Psoas muscle (tissue), 8 donors: ENCODE data around the gene UCKL1. TPM values are rescaled to one million over a fixed set of nuclear protein-coding genes. Genes with fewer than 3 reads are reported as not detected.
"Not testable (repeated sequence)": the region's sequence is repeated elsewhere in the genome, so short reads cannot be mapped to it uniquely, and the experiment has no call there.

Experiments
- ATAC-seq, 4 donors: fragments of 200-7000 bp; cut with Tn5 transposase; one replicate each; pipeline ENCODE4 v1.9.1; 2020; ENCODE audit warnings: moderate library complexity in 3 of 4, mild to moderate bottlenecking in 2 of 4
- DNase-seq, 2 donors: peaks; one replicate each; pipeline ENCODE4 v3.0.0-alpha.2; 2020
- H3K27ac ChIP-seq: fragments of 200-600 bp; one replicate; pipeline ENCODE4 v1.8.0; 2022
- H3K27me3 ChIP-seq, 3 donors: fragments of 200-600 bp in 1 of 3; one replicate each; pipeline versions ENCODE4 v1.6.1 to v1.8.0; 2013 to 2022; ENCODE audit warnings: low read length in 2 of 3, mild to moderate bottlenecking in 2 of 3, moderate library complexity in 1 of 3; ENCODE audit not compliant: insufficient read depth in 3 of 3
- H3K36me3 ChIP-seq, 2 donors: fragments of 200-600 bp in 1 of 2; one replicate each; pipeline versions ENCODE4 v1.6.1 to v1.8.0; 2013 to 2022; ENCODE audit warnings: low read depth in 1 of 2, mild to moderate bottlenecking in 1 of 2, moderate library complexity in 1 of 2; ENCODE audit not compliant: insufficient read depth in 1 of 2
- H3K4me1 ChIP-seq: fragments of 200-600 bp; one replicate; pipeline ENCODE4 v1.8.0; 2022
- H3K4me3 ChIP-seq: fragments of 200-600 bp; one replicate; pipeline ENCODE4 v1.8.0; 2022; ENCODE audit warnings: mild to moderate bottlenecking
- H3K9me3 ChIP-seq: fragments of 200-600 bp; one replicate; pipeline ENCODE4 v1.8.0; 2022
- whole genome bisulfite sequencing, 3 donors: extraction: QIAGEN DNeasy Blood & Tissue Kit; methylation state at CpG; one replicate each; pipeline versions ENCODE4 v1.1.6 to v1.1.7; 2013; 5-methylcytosine and 5-hydroxymethylcytosine counted together
- intact Hi-C, 2 donors: fragments of 100-400 bp; cut with DNase I; formaldehyde crosslinking; loops; one replicate each; pipeline versions ENCODE4 v1.11.0 to v1.14.2; 2022
- polyA plus RNA-seq, 3 donors: library from polyadenylated mRNA; stranded (reverse); fragments of 200-250 nt; gene quantifications; one replicate each; pipeline ENCODE4 v1.2.3, GENCODE V29; 2013
- total RNA-seq, 4 donors: library from RNA; stranded (reverse); fragmentation: NEBNext Ultra II Directional in 2 of 4; extraction: Animal tissue kit (Norgen Biotek cat#: 25700) in 2 of 4; gene quantifications; one replicate each; pipeline versions ENCODE4 v1.2.1 to v1.2.4, GENCODE V29; 2021 to 2023
- TF ChIP-seq, protein P1 (sequence below): fragments of 200-600 bp; IDR thresholded peaks from one replicate; pipeline ENCODE4 v1.8.0; 2022; ENCODE audit warnings: antibody characterized with exemption
- donor health status: healthy with polysubstance abuse.
- donor health status: DM: no; HTN: no; CAD: no; lungs with moderate emphysema.
- donor health status: Bipolar disorder and iron deficiency.
- donor health status: healthy.
- donor health status: DM: yes; HTN: yes; CAD: no.
- donor health status: DM: no; HTN: no; CAD: no.
- donor health status: DM: no; HTN: no; CAD: no.
- donor health status: DM: yes; HTN: yes; CAD: no.

The UCKL1 gene
- total and polyA plus RNA-seq, 7 donors, result 22.9 to 42.4 (median 36.9) TPM

- H3K36me3 ChIP-seq, result no peaks in the 10 kb centered on the region
- H3K9me3 ChIP-seq, result no peaks in the 10 kb centered on the region
- 81 to 92% (median 82%) methylated on average over 18 of the region's 18 CpGs for WGBS, 3 donors
- H3K27me3 ChIP-seq, result peaks cover 0 to 3% (median 0%) of the 10 kb centered on the region in 3 donors
- intact Hi-C loops, result no loop called here
- H3K4me3 ChIP-seq, result no peak overlapping the region
- DNase-seq (no peak), ATAC-seq (no peak)
- TF ChIP-seq, protein P1, sequence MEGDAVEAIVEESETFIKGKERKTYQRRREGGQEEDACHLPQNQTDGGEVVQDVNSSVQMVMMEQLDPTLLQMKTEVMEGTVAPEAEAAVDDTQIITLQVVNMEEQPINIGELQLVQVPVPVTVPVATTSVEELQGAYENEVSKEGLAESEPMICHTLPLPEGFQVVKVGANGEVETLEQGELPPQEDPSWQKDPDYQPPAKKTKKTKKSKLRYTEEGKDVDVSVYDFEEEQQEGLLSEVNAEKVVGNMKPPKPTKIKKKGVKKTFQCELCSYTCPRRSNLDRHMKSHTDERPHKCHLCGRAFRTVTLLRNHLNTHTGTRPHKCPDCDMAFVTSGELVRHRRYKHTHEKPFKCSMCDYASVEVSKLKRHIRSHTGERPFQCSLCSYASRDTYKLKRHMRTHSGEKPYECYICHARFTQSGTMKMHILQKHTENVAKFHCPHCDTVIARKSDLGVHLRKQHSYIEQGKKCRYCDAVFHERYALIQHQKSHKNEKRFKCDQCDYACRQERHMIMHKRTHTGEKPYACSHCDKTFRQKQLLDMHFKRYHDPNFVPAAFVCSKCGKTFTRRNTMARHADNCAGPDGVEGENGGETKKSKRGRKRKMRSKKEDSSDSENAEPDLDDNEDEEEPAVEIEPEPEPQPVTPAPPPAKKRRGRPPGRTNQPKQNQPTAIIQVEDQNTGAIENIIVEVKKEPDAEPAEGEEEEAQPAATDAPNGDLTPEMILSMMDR, result no peak
- no peak overlapping the region for H3K27ac ChIP-seq
- peaks cover 15% of the 10 kb centered on the region for H3K4me1 ChIP-seq
Measured at GRCh38 chr20:63976980-63977738, 20.9 kb upstream of the UCKL1 start.

- WGBS, 3 donors, result 92 to 96% (median 93%) methylated on average over 7 of the region's 7 CpGs
- ATAC-seq, intact Hi-C loops: not testable (repeated sequence)
Measured at GRCh38 chr20:63976511-63976910, 20.3 kb upstream of the UCKL1 start.

DNA sequence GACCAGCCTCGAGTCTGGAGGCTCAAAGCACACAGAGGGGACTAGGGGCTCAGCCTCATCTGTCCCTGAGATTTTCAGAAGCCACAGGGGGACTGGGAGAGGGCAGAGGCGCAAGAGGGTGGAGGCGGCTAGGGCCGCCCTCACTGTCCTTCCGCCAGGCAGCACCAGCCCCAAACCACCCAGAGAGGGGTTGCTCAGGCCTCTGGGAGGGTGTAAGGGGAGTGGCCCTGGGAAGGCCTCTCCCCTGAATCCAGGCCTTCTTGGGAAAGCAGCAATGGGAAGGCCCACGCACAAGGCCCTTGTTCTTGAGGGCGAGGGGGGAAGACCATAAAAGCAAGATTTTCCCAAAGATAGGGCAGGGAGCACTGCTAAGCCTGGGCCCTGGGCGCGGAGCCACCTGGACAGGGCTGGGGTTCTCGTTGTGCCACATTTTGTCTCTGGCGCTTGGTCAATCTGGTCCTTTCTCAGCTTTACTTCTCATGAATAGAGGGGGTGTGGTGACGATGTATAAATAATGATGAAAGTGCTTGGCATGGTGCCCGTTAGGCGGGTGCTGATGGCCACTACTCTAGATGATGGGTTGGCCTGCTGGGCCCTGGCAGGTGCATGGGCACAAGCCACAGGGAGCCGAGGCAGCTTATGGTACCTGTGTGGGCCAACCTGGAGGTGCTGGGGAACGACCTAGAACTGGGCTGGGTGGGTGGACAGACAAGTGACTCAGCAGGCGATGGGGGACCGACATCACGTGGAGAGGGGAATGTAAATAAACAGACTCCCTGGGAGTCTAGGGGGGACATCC is 18.4 kb upstream of the UCKL1 start:
- Histone ChIP-seq H3K9me3 (no peaks in the 10 kb centered on the region), H3K27me3 (peaks cover 0 to 1% (median 0%) of the 10 kb centered on the region in 3 donors), H3K4me1 (peaks cover 5% of the 10 kb centered on the region), H3K36me3 (no peaks in the 10 kb centered on the region), H3K27ac (no peak overlapping the region), H3K4me3 (no peak overlapping the region)
- ATAC-seq (no peak), DNase-seq (no peak)
- intact Hi-C loops, result loop anchor here (1.0 to 5.0 kb wide), 4 partner anchors 65 to 437 kb away; partner anchors contain the start of gene PTK6 (in 1 of the 2)
- 62 to 74% (median 67%) methylated on average over 19 of the region's 19 CpGs for WGBS, 3 donors
- TF ChIP-seq, protein P1, result no peak

More at GRCh38 chr20:63976511-63976910, 20.3 kb upstream of the UCKL1 start:
- not testable (repeated sequence) for H3K9me3 ChIP-seq, H3K4me1 ChIP-seq, H3K36me3 ChIP-seq, DNase-seq, H3K27me3 ChIP-seq, H3K27ac ChIP-seq, H3K4me3 ChIP-seq

GRCh38 chr20:63973636-63974401 is 17.6 kb upstream of the UCKL1 start:
- H3K4me1 ChIP-seq, result peaks cover 7% of the 10 kb centered on the region
- 11% methylated on average over 35 to 37 of the region's 37 CpGs for WGBS, 3 donors
- intact Hi-C loops, result loop anchor here (1.0 to 5.0 kb wide), 4 partner anchors 65 to 437 kb away; partner anchors contain the start of gene PTK6 (in 1 of the 2)

More at GRCh38 chr20:63973636-63974401, 17.6 kb upstream of the UCKL1 start:
- TF ChIP-seq, protein P1, result peak; percentile 99
- peak; percentile 89 to 95 for DNase-seq
- ATAC-seq, result peak; percentile 86 to 89 (median 86)
- Histone ChIP-seq H3K4me3 (peak overlapping the region; percentile 59), H3K36me3 (no peaks in the 10 kb centered on the region), H3K9me3 (no peaks in the 10 kb centered on the region), H3K27me3 (no peaks in the 10 kb centered on the region), H3K27ac (peak overlapping the region; percentile 46)
